ENCODE data around the gene NTM. TPM values are rescaled to one million over a fixed set of nuclear protein-coding genes. Genes with fewer than 3 reads are reported as not detected.

The NTM gene
- total RNA-seq, 2 experiments from 2014 or later: not detected

- no peaks in the 10 kb centered on the region for H3K4me1 Mint-ChIP-seq
These were observed 732.6 kb downstream of the NTM start for GRCh38 chr11:132103021-132103420.

GRCh38 chr11:132106096-132106982, 735.9 kb downstream of the NTM start:
- no peaks in the 10 kb centered on the region for H3K27me3 Mint-ChIP-seq
- no peaks in the 10 kb centered on the region for H3K36me3 Mint-ChIP-seq (ENCODE audit: low read depth)
- H3K4me3 Mint-ChIP-seq: no peak overlapping the region
- no peaks in the 10 kb centered on the region for H3K4me1 Mint-ChIP-seq
- POLR2A ChIA-PET: no interaction called here
- DNase-seq: no peak
- H3K27ac Mint-ChIP-seq: no peak overlapping the region
- CTCF ChIA-PET: no interaction called here
- peaks cover 7% of the 10 kb centered on the region for H3K9me3 Mint-ChIP-seq

More at GRCh38 chr11:132103021-132103420, 732.6 kb downstream of the NTM start:
- H3K27ac Mint-ChIP-seq: no peak overlapping the region
- ChIA-PET POLR2A (no interaction called here), CTCF (no interaction called here)
- H3K36me3 Mint-ChIP-seq (ENCODE audit: low read depth): no peaks in the 10 kb centered on the region
- H3K27me3 Mint-ChIP-seq: no peaks in the 10 kb centered on the region
- H3K9me3 Mint-ChIP-seq: peaks cover 4% of the 10 kb centered on the region
- no peak overlapping the region for H3K4me3 Mint-ChIP-seq
- DNase-seq: no peak

- ChIA-PET CTCF (no interaction called here), POLR2A (no interaction called here)
- Mint-ChIP-seq H3K27me3 (no peaks in the 10 kb centered on the region), H3K9me3 (peaks cover 5% of the 10 kb centered on the region), H3K4me3 (no peak overlapping the region), H3K27ac (no peak overlapping the region), H3K36me3 (ENCODE audit: low read depth) (no peaks in the 10 kb centered on the region), H3K4me1 (no peaks in the 10 kb centered on the region)
- DNase-seq: no peak
These were observed 740.9 kb downstream of the NTM start for GRCh38 chr11:132111316-132111715.

- Mint-ChIP-seq H3K9me3 (peaks cover 5% of the 10 kb centered on the region), H3K27me3 (no peaks in the 10 kb centered on the region), H3K4me1 (no peaks in the 10 kb centered on the region), H3K27ac (no peak overlapping the region), H3K4me3 (no peak overlapping the region), H3K36me3 (ENCODE audit: low read depth) (no peaks in the 10 kb centered on the region)
- CTCF ChIA-PET: interaction anchor here (1.1 kb wide), 1 partner anchor 15 kb away, joined by 3 read pairs; no protein-coding TSS in a partner anchor
- POLR2A ChIA-PET: no interaction called here
- no peak for DNase-seq
These were observed 741.4 kb downstream of the NTM start for GRCh38 chr11:132111838-132112237.

GRCh38 chr11:132112846-132113245, 742.4 kb downstream of the NTM start:
- H3K36me3 Mint-ChIP-seq (ENCODE audit: low read depth): no peaks in the 10 kb centered on the region
- H3K4me1 Mint-ChIP-seq: no peaks in the 10 kb centered on the region
- DNase-seq: no peak
- no peak overlapping the region for H3K4me3 Mint-ChIP-seq
- peaks cover 5% of the 10 kb centered on the region for H3K9me3 Mint-ChIP-seq
- ChIA-PET POLR2A (no interaction called here), CTCF (interaction anchor here (1.1 kb wide), 1 partner anchor 14 kb away, joined by 3 read pairs; no protein-coding TSS in a partner anchor)
- no peak overlapping the region for H3K27ac Mint-ChIP-seq
- H3K27me3 Mint-ChIP-seq: no peaks in the 10 kb centered on the region

GRCh38 chr11:132114185-132114584, 743.8 kb downstream of the NTM start:
- Mint-ChIP-seq H3K4me1 (no peaks in the 10 kb centered on the region), H3K9me3 (peaks cover 5% of the 10 kb centered on the region), H3K4me3 (no peak overlapping the region), H3K27ac (no peak overlapping the region), H3K36me3 (ENCODE audit: low read depth) (no peaks in the 10 kb centered on the region), H3K27me3 (no peaks in the 10 kb centered on the region)
- no peak for DNase-seq
- ChIA-PET POLR2A (no interaction called here), CTCF (no interaction called here)

- no peak overlapping the region for H3K4me3 Mint-ChIP-seq
- H3K27ac Mint-ChIP-seq: no peak overlapping the region
- no peaks in the 10 kb centered on the region for H3K36me3 Mint-ChIP-seq (ENCODE audit: low read depth)
- no peak for DNase-seq
- ChIA-PET POLR2A (no interaction called here), CTCF (no interaction called here)
- H3K27me3 Mint-ChIP-seq: no peaks in the 10 kb centered on the region
- peaks cover 5% of the 10 kb centered on the region for H3K9me3 Mint-ChIP-seq
- H3K4me1 Mint-ChIP-seq: no peaks in the 10 kb centered on the region
These were observed 744.3 kb downstream of the NTM start for GRCh38 chr11:132114743-132115142.

GRCh38 chr11:132115454-132115853, 745.0 kb downstream of the NTM start:
- H3K4me3 Mint-ChIP-seq: no peak overlapping the region
- CTCF ChIA-PET: no interaction called here
- no peak overlapping the region for H3K27ac Mint-ChIP-seq
- POLR2A ChIA-PET: no interaction called here
- no peaks in the 10 kb centered on the region for H3K4me1 Mint-ChIP-seq
- no peak for DNase-seq
- no peaks in the 10 kb centered on the region for H3K36me3 Mint-ChIP-seq (ENCODE audit: low read depth)
- H3K27me3 Mint-ChIP-seq: no peaks in the 10 kb centered on the region
- peaks cover 2% of the 10 kb centered on the region for H3K9me3 Mint-ChIP-seq

GRCh38 chr11:132116516-132116915, 746.1 kb downstream of the NTM start:
- Mint-ChIP-seq H3K27me3 (no peaks in the 10 kb centered on the region), H3K9me3 (peaks cover 2% of the 10 kb centered on the region), H3K4me1 (no peaks in the 10 kb centered on the region), H3K4me3 (no peak overlapping the region), H3K27ac (no peak overlapping the region), H3K36me3 (ENCODE audit: low read depth) (no peaks in the 10 kb centered on the region)
- ChIA-PET CTCF (no interaction called here), POLR2A (no interaction called here)
- no peak for DNase-seq

- CTCF ChIA-PET: no interaction called here
- no peak overlapping the region for H3K27ac Mint-ChIP-seq
These were observed 748.2 kb downstream of the NTM start for GRCh38 chr11:132118661-132119060.

GRCh38 chr11:132119573-132119972, 749.2 kb downstream of the NTM start:
- H3K4me1 Mint-ChIP-seq: no peaks in the 10 kb centered on the region
- no peak overlapping the region for H3K4me3 Mint-ChIP-seq
- H3K36me3 Mint-ChIP-seq (ENCODE audit: low read depth): no peaks in the 10 kb centered on the region
- CTCF ChIA-PET: no interaction called here
- POLR2A ChIA-PET: no interaction called here
- H3K27me3 Mint-ChIP-seq: no peaks in the 10 kb centered on the region
- DNase-seq: no peak
- H3K27ac Mint-ChIP-seq: no peak overlapping the region
- peaks cover 2% of the 10 kb centered on the region for H3K9me3 Mint-ChIP-seq

More at GRCh38 chr11:132118661-132119060, 748.2 kb downstream of the NTM start:
- no peaks in the 10 kb centered on the region for H3K4me1 Mint-ChIP-seq
- no peak for DNase-seq
- H3K9me3 Mint-ChIP-seq: peaks cover 2% of the 10 kb centered on the region
- no peaks in the 10 kb centered on the region for H3K27me3 Mint-ChIP-seq
- POLR2A ChIA-PET: no interaction called here
- H3K36me3 Mint-ChIP-seq (ENCODE audit: low read depth): no peaks in the 10 kb centered on the region
- no peak overlapping the region for H3K4me3 Mint-ChIP-seq

GRCh38 chr11:132122735-132123134, 752.3 kb downstream of the NTM start:
- Mint-ChIP-seq H3K27me3 (no peaks in the 10 kb centered on the region), H3K36me3 (ENCODE audit: low read depth) (no peaks in the 10 kb centered on the region), H3K27ac (no peak overlapping the region), H3K4me1 (no peaks in the 10 kb centered on the region), H3K4me3 (no peak overlapping the region), H3K9me3 (no peaks in the 10 kb centered on the region)
- POLR2A ChIA-PET: no interaction called here
- CTCF ChIA-PET: interaction anchor here (1.0 kb wide), 1 partner anchor 19 kb away, joined by 3 read pairs; no protein-coding TSS in a partner anchor
- no peak for DNase-seq

- H3K36me3 Mint-ChIP-seq (ENCODE audit: low read depth): no peaks in the 10 kb centered on the region
- CTCF ChIA-PET: interaction anchor here (1.0 kb wide), 1 partner anchor 18 kb away, joined by 3 read pairs; no protein-coding TSS in a partner anchor
These were observed 753.0 kb downstream of the NTM start for GRCh38 chr11:132123449-132123848.

More at GRCh38 chr11:132123449-132123848, 753.0 kb downstream of the NTM start:
- H3K4me1 Mint-ChIP-seq: no peaks in the 10 kb centered on the region
- no peaks in the 10 kb centered on the region for H3K9me3 Mint-ChIP-seq
- no peak overlapping the region for H3K27ac Mint-ChIP-seq
- POLR2A ChIA-PET: no interaction called here
- no peaks in the 10 kb centered on the region for H3K27me3 Mint-ChIP-seq
- no peak for DNase-seq
- no peak overlapping the region for H3K4me3 Mint-ChIP-seq
